K562 (cell line): ENCODE measurements around the gene ZNF780A. TPM values are rescaled to one million over a fixed set of nuclear protein-coding genes. Genes with fewer than 3 reads are reported as not detected.

Experiments used
- ID3 ChIP-seq, 2 experiments: fragments of 250-450 bp in 1 of 2; fragments of 450-650 bp in 1 of 2; sonication (Bioruptor Pico) in 1 of 2; IDR thresholded peaks; 2 replicates each; pipeline versions ENCODE4 v1.6.1 to v1.8.0; 2016 to 2021; ENCODE audit warnings: mild to moderate bottlenecking in 2 of 2, moderate library complexity in 2 of 2, missing compliant biosample characterization in 1 of 2, missing genetic modification characterization in 1 of 2
- NFIC ChIP-seq: fragments of 450-650 bp; IDR thresholded peaks from 2 replicates; pipeline ENCODE4 v1.6.1; 2017; ENCODE audit warnings: mild to moderate bottlenecking, inconsistent platforms
- RBM17 ChIP-seq: fragments of 200-400 bp; formaldehyde crosslinking; IDR thresholded peaks from 2 replicates; pipeline ENCODE4 v1.6.1; 2017; ENCODE audit warnings: low read depth, mild to moderate bottlenecking, low read length, borderline replicate concordance
- RBM22 ChIP-seq: fragments of 200-400 bp; formaldehyde crosslinking; IDR thresholded peaks from 2 replicates; pipeline ENCODE4 v1.6.1; 2018; ENCODE audit warnings: low read length, low read depth; ENCODE audit not compliant: poor library complexity, severe bottlenecking
- SRF ChIP-seq, 2 experiments: fragments of 250-450, 450-650 bp in 1 of 2; sonication (Bioruptor Pico) in 1 of 2; sonication (generic) in 1 of 2; formaldehyde crosslinking; IDR thresholded peaks; 2 replicates each; pipeline versions ENCODE4 v1.5.0 to v1.5.1; 2020 to 2022; ENCODE audit warnings: mild to moderate bottlenecking in 1 of 2, missing genetic modification reagents in 1 of 2
- ZBTB11 ChIP-seq, 3 experiments: fragments of 200-800 bp in 1 of 3; fragments of 250-450 bp in 1 of 3; fragments of 450-650 bp in 1 of 3; sonication (Bioruptor Pico) in 1 of 3; sonication (Bioruptor generic) in 1 of 3; formaldehyde crosslinking in 1 of 3; IDR thresholded peaks; 2 replicates each; pipeline versions ENCODE4 v1.6.1 to v1.8.0; 2016 to 2022; ENCODE audit warnings: mild to moderate bottlenecking in 2 of 3, missing genetic modification characterization in 2 of 3, missing compliant biosample characterization in 1 of 3, moderate library complexity in 1 of 3
- ZBTB12 ChIP-seq: fragments of 250-450 bp; sonication (Bioruptor Pico); IDR thresholded peaks from 2 replicates; pipeline ENCODE4 v1.4.0; 2020
- ZNF274 ChIP-seq: IDR thresholded peaks from 2 replicates; pipeline ENCODE4 v1.6.1; 2011; ENCODE audit warnings: low read depth, mild to moderate bottlenecking, low read length, moderate library complexity, borderline replicate concordance
- ZNF318 ChIP-seq, 2 experiments: fragments of 450-650 bp; IDR thresholded peaks; 2 replicates each; pipeline ENCODE4 v1.6.1; 2016; ENCODE audit warnings: mild to moderate bottlenecking in 2 of 2, borderline replicate concordance in 1 of 2, low read depth in 1 of 2, moderate library complexity in 1 of 2
- polyA plus RNA-seq, 8 experiments: library from polyadenylated mRNA; depleted of rRNA in 4 of 8; stranded (reverse) in 5 of 8; unstranded in 3 of 8; fragments of >200 nt; fragmentation: Nextera tagmentation in 2 of 8; fragmentation: Illumina TruSeq in 1 of 8; extraction: Ambion mirVana in 2 of 8; extraction: Trizol in 1 of 8; gene quantifications; 2 replicates each; pipeline versions ENCODE4 v1.2.1 to v1.2.3, GENCODE V29; 2011 to 2014; ENCODE audit warnings: inconsistent platforms in 1 of 8, missing spikeins in 1 of 8
- total RNA-seq, 7 experiments: library from RNA; depleted of rRNA in 6 of 7; stranded (reverse); fragments of >200 nt in 6 of 7; fragmentation: Illumina TruSeq in 2 of 7; extraction: Trizol in 2 of 7; gene quantifications; 2 replicates each; pipeline versions ENCODE4 v1.2.1 to v1.2.3, GENCODE V29; 2011 to 2021; ENCODE audit warnings: low replicate concordance in 1 of 7

ZNF780A gene
- total and polyA plus RNA-seq, 9 of the 15 experiments (the other 6 are each of a cell fraction or from before 2014, with no cell fraction given): 11.7 to 36.1 (median 25.8) TPM

GRCh38 chr19:40090241-40091204 lies at the start of gene ZNF780A (continued):
- TF ChIP-seq ZBTB11 (CRISPR knock-in tag; IDR thresholded peaks at IDR 0.05) (peak in 1 of 3 experiments; percentile 60; a peak in 1 of 6 replicates), RBM22 (no peak), ID3 (CRISPR knock-in tag; IDR thresholded peaks at IDR 0.05) (no peak), ID3 (tag; IDR thresholded peaks at IDR 0.05) (peak; percentile 51; the same call in 1 of the 2 replicates), ZNF318 (IDR thresholded peaks at IDR 0.05; ENCODE audit: borderline replicate concordance in 1 of 2, low read depth in 1 of 2) (peak in 1 of 2 experiments; percentile 22; a peak in 1 of 4 replicates), NFIC (peak; percentile 71), SRF (CRISPR knock-in tag; IDR thresholded peaks at IDR 0.05) (peak in 1 of 2 experiments; percentile 74; a peak in 1 of 4 replicates), RBM17 (no peak), ZNF274 (no peak), ZBTB12 (CRISPR knock-in tag) (no peak)
